ENCODE results near the gene PERM1. TPM values are rescaled to one million over a fixed set of nuclear protein-coding genes. Genes with fewer than 3 reads are reported as not detected.
"Not testable (repeated sequence)": the region's sequence is repeated elsewhere in the genome, so short reads cannot be mapped to it uniquely, and the experiment has no call there.

Gene PERM1
- total and polyA plus RNA-seq, 9 donors, result 0.86 to 3.1 (median 1.9) TPM

GRCh38 chr1:1014799-1015681 is 33.1 kb upstream of the PERM1 start:
- Histone ChIP-seq H3K27me3 (ENCODE audit: control insufficient read depth, insufficient read depth, low read length) (no peaks in the 10 kb centered on the region), H3K9me3 (replicated peaks; ENCODE audit: control insufficient read depth, low read depth, low read length) (peaks cover 3% of the 10 kb centered on the region), H3K27ac (ENCODE audit: low read length) (peak overlapping the region; percentile 94), H3K4me3 (ENCODE audit: low read length) (peak overlapping the region; percentile 95), H3K4me1 (ENCODE audit: control insufficient read depth, insufficient read depth, low read length) (peaks cover 29% of the 10 kb centered on the region), H3K36me3 (ENCODE audit: control insufficient read depth, insufficient read depth, low read length) (no peaks in the 10 kb centered on the region)
- DNase-seq, result peak; percentile 24
- 55% methylated on average over 13 of the region's 20 CpGs for WGBS (ENCODE audit: insufficient coverage)

DNA sequence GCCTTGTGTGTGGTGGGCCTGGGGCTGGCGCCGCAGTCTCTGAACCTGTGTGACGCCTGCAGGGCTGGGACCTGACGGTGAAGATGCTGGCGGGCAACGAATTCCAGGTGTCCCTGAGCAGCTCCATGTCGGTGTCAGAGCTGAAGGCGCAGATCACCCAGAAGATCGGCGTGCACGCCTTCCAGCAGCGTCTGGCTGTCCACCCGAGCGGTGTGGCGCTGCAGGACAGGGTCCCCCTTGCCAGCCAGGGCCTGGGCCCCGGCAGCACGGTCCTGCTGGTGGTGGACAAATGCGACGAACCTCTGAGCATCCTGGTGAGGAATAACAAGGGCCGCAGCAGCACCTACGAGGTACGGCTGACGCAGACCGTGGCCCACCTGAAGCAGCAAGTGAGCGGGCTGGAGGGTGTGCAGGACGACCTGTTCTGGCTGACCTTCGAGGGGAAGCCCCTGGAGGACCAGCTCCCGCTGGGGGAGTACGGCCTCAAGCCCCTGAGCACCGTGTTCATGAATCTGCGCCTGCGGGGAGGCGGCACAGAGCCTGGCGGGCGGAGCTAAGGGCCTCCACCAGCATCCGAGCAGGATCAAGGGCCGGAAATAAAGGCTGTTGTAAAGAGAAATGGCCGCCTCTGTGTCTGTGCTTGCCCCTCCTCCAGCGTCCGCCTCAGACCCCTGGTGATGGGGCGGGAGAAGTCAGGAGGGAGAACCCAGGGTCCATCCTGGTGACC is 32.2 kb upstream of the PERM1 start:
- DNase-seq, result peak; percentile 72
- Histone ChIP-seq H3K36me3 (ENCODE audit: control insufficient read depth, insufficient read depth, low read length) (no peaks in the 10 kb centered on the region), H3K27ac (ENCODE audit: low read length) (peak overlapping the region; percentile 94), H3K4me1 (ENCODE audit: control insufficient read depth, insufficient read depth, low read length) (peaks cover 28% of the 10 kb centered on the region), H3K4me3 (ENCODE audit: low read length) (peak overlapping the region; percentile 95), H3K27me3 (ENCODE audit: control insufficient read depth, insufficient read depth, low read length) (no peaks in the 10 kb centered on the region), H3K9me3 (replicated peaks; ENCODE audit: control insufficient read depth, low read depth, low read length) (peaks cover 3% of the 10 kb centered on the region)
- 33% methylated on average over 37 of the region's 41 CpGs for WGBS (ENCODE audit: insufficient coverage)

DNA sequence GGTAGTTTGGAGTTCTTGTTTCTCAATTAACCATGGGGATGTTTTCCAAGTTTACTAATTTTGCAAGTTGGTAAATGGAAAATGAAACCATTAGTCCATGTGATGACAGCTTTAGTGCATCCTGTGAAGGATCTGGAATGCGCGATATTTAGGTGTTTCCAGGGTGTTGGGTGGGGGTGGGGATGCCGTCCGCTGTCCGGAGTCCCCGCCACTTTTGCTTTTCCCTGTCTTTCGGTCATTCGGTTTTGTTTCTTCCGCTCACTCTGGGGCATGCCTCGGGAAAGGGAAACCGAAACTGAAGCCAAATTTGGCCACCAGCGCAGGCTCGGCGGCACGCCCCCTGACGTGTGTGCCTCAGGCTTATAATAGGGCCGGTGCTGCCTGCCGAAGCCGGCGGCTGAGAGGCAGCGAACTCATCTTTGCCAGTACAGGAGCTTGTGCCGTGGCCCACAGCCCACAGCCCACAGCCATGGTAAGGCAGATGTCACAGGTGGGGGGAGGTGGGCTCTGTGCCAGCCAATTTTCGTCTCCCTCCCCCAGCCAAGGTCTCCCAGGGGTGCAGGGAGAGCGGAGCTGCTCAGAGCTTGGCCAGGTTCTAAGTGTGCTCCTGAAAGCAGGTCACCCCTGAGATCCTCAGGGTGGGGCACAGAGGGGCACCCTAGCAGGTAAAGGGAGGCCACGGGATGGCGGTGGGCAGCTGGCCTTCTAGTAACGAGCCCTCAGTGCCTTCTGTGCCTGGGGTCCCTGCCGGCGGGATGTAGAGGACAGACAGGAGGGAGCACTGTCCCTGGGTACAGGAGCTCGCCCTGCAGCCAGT is 31.4 kb upstream of the PERM1 start, which contains the start of gene ISG15:
Gene ISG15 (plus strand): TSS at position 393 of the 817 bp plus-strand sequence. CDS start 77 bp downstream, at position 470.
- Histone ChIP-seq H3K27me3 (ENCODE audit: control insufficient read depth, insufficient read depth, low read length) (no peaks in the 10 kb centered on the region), H3K4me1 (ENCODE audit: control insufficient read depth, insufficient read depth, low read length) (peaks cover 26% of the 10 kb centered on the region), H3K36me3 (ENCODE audit: control insufficient read depth, insufficient read depth, low read length) (no peaks in the 10 kb centered on the region), H3K9me3 (replicated peaks; ENCODE audit: control insufficient read depth, low read depth, low read length) (peaks cover 3% of the 10 kb centered on the region), H3K4me3 (ENCODE audit: low read length) (peak within 1 kb of the TSS; percentile 95), H3K27ac (ENCODE audit: low read length) (peak within 1 kb of the TSS; percentile 94)
- WGBS (ENCODE audit: insufficient coverage), result 3% methylated on average over 20 of the region's 30 CpGs
- DNase-seq, result peak; percentile 96

- H3K27ac ChIP-seq (ENCODE audit: low read length), result peak overlapping the region; percentile 94
- H3K4me1 ChIP-seq (ENCODE audit: control insufficient read depth, insufficient read depth, low read length), result peaks cover 26% of the 10 kb centered on the region
- 40% methylated on average over 2 of the region's 13 CpGs for WGBS (ENCODE audit: insufficient coverage)
- H3K4me3 ChIP-seq (ENCODE audit: low read length), result peak overlapping the region; percentile 95
- H3K9me3 ChIP-seq (replicated peaks; ENCODE audit: control insufficient read depth, low read depth, low read length); DNase-seq; H3K36me3 ChIP-seq (ENCODE audit: control insufficient read depth, insufficient read depth, low read length); H3K27me3 ChIP-seq (ENCODE audit: control insufficient read depth, insufficient read depth, low read length): not testable (repeated sequence)
Measured at GRCh38 chr1:1012736-1013104, 30.8 kb upstream of the PERM1 start.

GRCh38 chr1:1011396-1011949 is 29.6 kb upstream of the PERM1 start:
- H3K4me3 ChIP-seq (ENCODE audit: low read length), result no peak overlapping the region
- peaks cover 30% of the 10 kb centered on the region for H3K4me1 ChIP-seq (ENCODE audit: control insufficient read depth, insufficient read depth, low read length)
- no peaks in the 10 kb centered on the region for H3K27me3 ChIP-seq (ENCODE audit: control insufficient read depth, insufficient read depth, low read length)
- WGBS (ENCODE audit: insufficient coverage), result 82% methylated on average over 14 of the region's 14 CpGs
- no peaks in the 10 kb centered on the region for H3K36me3 ChIP-seq (ENCODE audit: control insufficient read depth, insufficient read depth, low read length)
- peaks cover 3% of the 10 kb centered on the region for H3K9me3 ChIP-seq (replicated peaks; ENCODE audit: control insufficient read depth, low read depth, low read length)
- H3K27ac ChIP-seq (ENCODE audit: low read length), result no peak overlapping the region
- DNase-seq, result no peak

DNA sequence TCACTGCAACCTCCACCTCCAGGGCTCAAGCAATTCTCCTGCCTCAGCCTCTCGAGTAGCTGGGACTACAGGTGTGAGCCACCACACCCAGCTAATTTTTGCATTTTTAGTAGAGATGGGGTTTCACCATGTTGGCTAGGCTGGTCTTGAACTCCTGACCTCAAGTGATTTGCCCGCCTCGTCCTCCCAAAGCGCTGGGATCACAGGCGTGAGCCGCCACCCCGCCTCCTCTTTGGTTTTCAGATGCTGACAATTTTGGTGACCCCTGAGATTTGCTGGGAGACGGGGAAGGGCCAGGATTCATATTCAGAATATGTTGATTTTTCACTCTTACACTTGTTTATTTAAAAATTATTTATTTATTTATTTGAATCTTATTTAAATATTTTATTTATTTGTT is 28.2 kb upstream of the PERM1 start:
- H3K27ac ChIP-seq (ENCODE audit: low read length); DNase-seq: not testable (repeated sequence)
- WGBS (ENCODE audit: insufficient coverage), result 50% methylated on average over 2 of the region's 8 CpGs

GRCh38 chr1:1006305-1007159 is 24.6 kb upstream of the PERM1 start:
- peak; percentile 43 for DNase-seq
- Histone ChIP-seq H3K36me3 (ENCODE audit: control insufficient read depth, insufficient read depth, low read length) (peaks cover 7% of the 10 kb centered on the region), H3K4me1 (ENCODE audit: control insufficient read depth, insufficient read depth, low read length) (peaks cover 45% of the 10 kb centered on the region), H3K27me3 (ENCODE audit: control insufficient read depth, insufficient read depth, low read length) (peaks cover 2% of the 10 kb centered on the region), H3K27ac (ENCODE audit: low read length) (peak overlapping the region; percentile 51), H3K9me3 (replicated peaks; ENCODE audit: control insufficient read depth, low read depth, low read length) (peaks cover 2% of the 10 kb centered on the region), H3K4me3 (ENCODE audit: low read length) (no peak overlapping the region)
- 71% methylated on average over 37 of the region's 37 CpGs for WGBS (ENCODE audit: insufficient coverage)

More for the DNA sequence above, 28.2 kb upstream of the PERM1 start:
- H3K27me3 ChIP-seq (ENCODE audit: control insufficient read depth, insufficient read depth, low read length); H3K36me3 ChIP-seq (ENCODE audit: control insufficient read depth, insufficient read depth, low read length); H3K4me3 ChIP-seq (ENCODE audit: low read length); H3K9me3 ChIP-seq (replicated peaks; ENCODE audit: control insufficient read depth, low read depth, low read length): not testable (repeated sequence)
- H3K4me1 ChIP-seq (ENCODE audit: control insufficient read depth, insufficient read depth, low read length), result peaks cover 39% of the 10 kb centered on the region

DNA sequence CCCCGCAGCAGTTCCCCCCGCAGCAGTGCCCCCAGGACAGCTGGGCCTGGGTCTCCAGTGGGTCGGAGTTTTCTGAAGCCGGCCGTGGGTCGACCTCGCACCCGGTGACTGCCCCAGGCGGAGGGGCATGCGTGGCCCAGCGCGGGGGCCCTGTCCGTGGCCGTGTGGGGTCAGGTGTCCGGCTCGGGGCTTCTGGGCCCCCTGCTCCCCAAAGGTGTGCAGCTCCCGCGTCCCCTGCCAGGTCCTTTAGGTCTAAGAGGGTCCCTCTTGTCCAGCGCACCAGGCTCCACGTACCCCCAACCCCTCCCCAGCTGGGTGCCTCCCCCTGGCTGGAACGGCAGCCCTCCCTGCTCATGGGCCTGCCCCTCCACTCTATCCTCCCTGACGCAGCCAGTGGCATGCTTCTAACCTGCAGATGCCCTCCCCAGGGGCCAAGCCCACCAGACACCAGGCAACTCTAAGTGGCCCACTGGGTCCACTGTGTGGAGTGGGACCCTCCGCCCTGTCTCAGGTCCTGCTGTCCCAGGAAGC is 23.9 kb upstream of the PERM1 start:
- no peak overlapping the region for H3K4me3 ChIP-seq (ENCODE audit: low read length)
- peaks cover 7% of the 10 kb centered on the region for H3K36me3 ChIP-seq (ENCODE audit: control insufficient read depth, insufficient read depth, low read length)
- DNase-seq, result no peak
- peaks cover 51% of the 10 kb centered on the region for H3K4me1 ChIP-seq (ENCODE audit: control insufficient read depth, insufficient read depth, low read length)
- peaks cover 7% of the 10 kb centered on the region for H3K27me3 ChIP-seq (ENCODE audit: control insufficient read depth, insufficient read depth, low read length)
- H3K27ac ChIP-seq (ENCODE audit: low read length), result peak overlapping the region; percentile 95
- WGBS (ENCODE audit: insufficient coverage), result 30% methylated on average over 22 of the region's 23 CpGs
- no peaks in the 10 kb centered on the region for H3K9me3 ChIP-seq (replicated peaks; ENCODE audit: control insufficient read depth, low read depth, low read length)

Measured in muscle of leg (tissue), 11 donors.